SK-N-SH (cell line): ENCODE measurements around the gene IFNL4. TPM values are rescaled to one million over a fixed set of nuclear protein-coding genes. Genes with fewer than 3 reads are reported as not detected.

ENCODE experiments used
- CTCF ChIA-PET: fragments of 300-600, 350-600 bp; formaldehyde crosslinking; extraction: SDS; loops from one replicate; lab custom pipeline; 2021; lab: Yijun Ruan, JAX
- POLR2A ChIA-PET: fragments of 350-600 bp; sonication (Branson Sonifier 250); formaldehyde crosslinking; extraction: SDS; loops from one replicate; lab custom pipeline; 2020; ENCODE audit warnings: antibody characterized with exemption, inconsistent platforms; lab: Yijun Ruan, JAX
- DNase-seq: peaks from one replicate; pipeline ENCODE4 v3.0.0; 2012
- H2AFZ ChIP-seq: fragments of 200-600 bp; sonication (generic); 2 replicates; pipeline ENCODE4 v1.8.1; 2016; ENCODE audit warnings: antibody characterized with exemption, mild to moderate bottlenecking, low read depth
- H3F3A ChIP-seq: fragments of 200-600 bp; sonication (generic); replicated peaks from 2 replicates; pipeline ENCODE3; 2016; ENCODE audit warnings: antibody characterized with exemption, mild to moderate bottlenecking; ENCODE audit not compliant: insufficient read depth
- H3K27ac ChIP-seq, 2 experiments: fragments of 200-500 bp in 1 of 2; fragments of 200-600 bp in 1 of 2; sonication (Bioruptor generic) in 1 of 2; sonication (generic), shearing (Covaris generic) in 1 of 2; 2 replicates each; pipeline versions ENCODE4 v1.5.1 to v1.6.1; 2014 to 2016; ENCODE audit warnings: low read depth in 2 of 2, inconsistent platforms in 1 of 2, low read length in 1 of 2, mild to moderate bottlenecking in 1 of 2, mixed read lengths in 1 of 2
- H3K27me3 ChIP-seq: fragments of 200-600 bp; sonication (generic), shearing (Covaris generic); 2 replicates; pipeline ENCODE4 v1.6.1; 2016; ENCODE audit warnings: mixed run types; ENCODE audit not compliant: insufficient read depth
- H3K36me3 ChIP-seq, 2 experiments: fragments of 200-500 bp in 1 of 2; fragments of 200-600 bp in 1 of 2; sonication (Bioruptor generic) in 1 of 2; sonication (generic) in 1 of 2; replicated peaks in 1 of 2; 2 replicates each; pipeline versions ENCODE3 to v1.5.1; 2014 to 2016; ENCODE audit warnings: low read length in 1 of 2, mild to moderate bottlenecking in 1 of 2; ENCODE audit not compliant: insufficient read depth in 2 of 2, control insufficient read depth in 1 of 2
- H3K4me1 ChIP-seq, 2 experiments: fragments of 200-500 bp in 1 of 2; fragments of 200-600 bp in 1 of 2; sonication (Bioruptor generic) in 1 of 2; sonication (generic), shearing (Covaris generic) in 1 of 2; 2 replicates each; pipeline versions ENCODE4 v1.5.1 to v1.6.1; 2014 to 2016; ENCODE audit warnings: low read depth in 1 of 2, low read length in 1 of 2, mixed run types in 1 of 2; ENCODE audit not compliant: insufficient read depth in 2 of 2, control insufficient read depth in 1 of 2
- H3K4me2 ChIP-seq: fragments of 200-600 bp; sonication (generic), shearing (Covaris generic); 2 replicates; pipeline ENCODE4 v1.6.1; 2017; ENCODE audit warnings: mixed run types
- H3K4me3 ChIP-seq, 2 experiments: fragments of 200-500 bp in 1 of 2; fragments of 200-600 bp in 1 of 2; sonication (Bioruptor generic) in 1 of 2; sonication (generic), shearing (Covaris generic) in 1 of 2; 2 replicates each; pipeline versions ENCODE4 v1.5.1 to v1.8.1; 2014 to 2016; ENCODE audit warnings: low read depth in 2 of 2, inconsistent platforms in 1 of 2, low read length in 1 of 2, mild to moderate bottlenecking in 1 of 2, mixed read lengths in 1 of 2, moderate library complexity in 1 of 2
- H3K79me2 ChIP-seq: fragments of 200-600 bp; sonication (generic); 2 replicates; pipeline ENCODE4 v1.8.1; 2017; ENCODE audit warnings: mild to moderate bottlenecking; ENCODE audit not compliant: insufficient read depth
- H3K9ac ChIP-seq: fragments of 200-600 bp; sonication (generic); 2 replicates; pipeline ENCODE4 v1.6.1; 2017; ENCODE audit warnings: mixed run types
- H3K9me2 ChIP-seq: fragments of 200-600 bp; sonication (generic); 2 replicates; pipeline ENCODE4 v1.6.1; 2017; ENCODE audit warnings: mixed run types
- H3K9me3 ChIP-seq: fragments of 200-600 bp; sonication (generic); 2 replicates; pipeline ENCODE4 v1.6.1; 2017; ENCODE audit warnings: mixed run types, mild to moderate bottlenecking, moderate library complexity
- H4K20me1 ChIP-seq: fragments of 200-600 bp; sonication (generic); 2 replicates; pipeline ENCODE4 v1.6.1; 2017; ENCODE audit warnings: mild to moderate bottlenecking, mixed run types; ENCODE audit not compliant: insufficient read depth
- CTCF ChIP-seq: fragments of 200-600 bp; sonication (generic); IDR thresholded peaks from 2 replicates; pipeline ENCODE4 v1.6.1; 2017; ENCODE audit warnings: antibody characterized with exemption, mild to moderate bottlenecking, moderate library complexity
- FOXJ3 ChIP-seq: sonication (generic); formaldehyde crosslinking; IDR thresholded peaks from 2 replicates; pipeline ENCODE4 v1.5.1; 2020; ENCODE audit warnings: mild to moderate bottlenecking, missing genetic modification reagents
- IRF3 ChIP-seq: fragments of 150-350 bp; IDR thresholded peaks from 2 replicates; pipeline ENCODE4 v1.6.1; 2016; ENCODE audit warnings: mild to moderate bottlenecking, low read depth, low read length
- JUND ChIP-seq: IDR thresholded peaks from 2 replicates; pipeline ENCODE4 v1.4.0; 2012
- MXI1 ChIP-seq: IDR thresholded peaks from 2 replicates; pipeline ENCODE4 v1.6.1; 2012; ENCODE audit warnings: mild to moderate bottlenecking, low read depth, low read length, improper control_type of control experiment
- NFIC ChIP-seq: IDR thresholded peaks from 2 replicates; pipeline ENCODE4 v1.4.0; 2012; ENCODE audit warnings: borderline replicate concordance
- POLR2AphosphoS5 ChIP-seq: IDR thresholded peaks from 2 replicates; pipeline ENCODE4 v1.6.1; 2012; ENCODE audit warnings: low read depth, low read length
- RAD21 ChIP-seq: IDR thresholded peaks from 2 replicates; pipeline ENCODE4 v1.6.1; 2012; ENCODE audit warnings: mild to moderate bottlenecking, low read length
- RFX5 ChIP-seq: IDR thresholded peaks from 2 replicates; pipeline ENCODE4 v1.6.1; 2012; ENCODE audit warnings: mild to moderate bottlenecking, improper control_type of control experiment, low read length
- RXRA ChIP-seq: IDR thresholded peaks from 2 replicates; pipeline ENCODE4 v1.4.0; 2012; ENCODE audit warnings: low read depth, mild to moderate bottlenecking, borderline replicate concordance
- TCF12 ChIP-seq: IDR thresholded peaks from 2 replicates; pipeline ENCODE4 v1.4.0; 2012
- USF2 ChIP-seq: fragments of 150-350 bp; IDR thresholded peaks from 2 replicates; pipeline ENCODE4 v1.6.1; 2017; ENCODE audit warnings: antibody characterized with exemption, low read length, low read depth, borderline replicate concordance
- WGBS: methylation state at CpG from one replicate; pipeline ENCODE4 v1.1.6; 2017; ENCODE audit warnings: low lambda C conversion rate; 5-methylcytosine and 5-hydroxymethylcytosine counted together
- polyA plus RNA-seq, 3 experiments: library from polyadenylated mRNA; depleted of rRNA; stranded (reverse); fragments of >200 nt; gene quantifications; 2 replicates each; pipeline ENCODE4 v1.2.3, GENCODE V29; 2012

Gene IFNL4
- polyA plus RNA-seq, 1 of the 3 experiments (the other 2 are of a cell fraction): not detected

- H3K27me3 ChIP-seq: peaks cover 55% of the 10 kb centered on the region
- DNase-seq: no peak
- POLR2A ChIA-PET: no interaction called here
Measured at GRCh38 chr19:39200066-39200802, 48.4 kb downstream of the IFNL4 start.

More at GRCh38 chr19:39200066-39200802, 48.4 kb downstream of the IFNL4 start:
- H3K9me3 ChIP-seq: no peaks in the 10 kb centered on the region
- peaks cover 0 to 4% of the 10 kb centered on the region in 2 experiments; a peak in 1 of 4 replicates for H3K4me1 ChIP-seq
- TF ChIP-seq MXI1 (no peak), RXRA (no peak), RAD21 (no peak), TCF12 (no peak), FOXJ3 (CRISPR knock-in tag) (no peak), CTCF (no peak), POLR2AphosphoS5 (no peak), RFX5 (no peak), JUND (no peak), USF2 (no peak), IRF3 (no peak), NFIC (no peak)
- no peaks in the 10 kb centered on the region for H3K36me3 ChIP-seq
- H3K79me2 ChIP-seq: no peaks in the 10 kb centered on the region
- no peaks in the 10 kb centered on the region for H4K20me1 ChIP-seq
- no peak overlapping the region for H3K4me2 ChIP-seq
- H3F3A ChIP-seq: no peaks in the 10 kb centered on the region
- no peaks in the 10 kb centered on the region for H3K9me2 ChIP-seq
- WGBS: 84% methylated on average over 14 of the region's 32 CpGs
- H3K27ac ChIP-seq: no peak overlapping the region
- CTCF ChIA-PET: interaction anchor here (0.8 to 5.4 kb wide), 3 partner anchors 78 to 239 kb away, joined by 3 to 26 read pairs (median 9); no protein-coding TSS in a partner anchor
- no peak overlapping the region for H2AFZ ChIP-seq
- H3K4me3 ChIP-seq: no peak overlapping the region
- no peak overlapping the region for H3K9ac ChIP-seq
